ENCODE results near the gene DLG1. TPM values are rescaled to one million over a fixed set of nuclear protein-coding genes. Genes with fewer than 3 reads are reported as not detected.

DLG1 gene
- total RNA-seq, 1 experiment from 2014 or later: 27.1 TPM

GRCh38 chr3:197025736-197026480, 272.5 kb downstream of the DLG1 start:
- peak; percentile 51 for DNase-seq
- peaks cover 13% of the 10 kb centered on the region for H3K27me3 ChIP-seq (ENCODE audit: control insufficient read depth, insufficient read depth, low read length)
- H3K4me3 ChIP-seq (ENCODE audit: insufficient read depth, low read depth, low read length): no peak overlapping the region
- no peaks in the 10 kb centered on the region for H3K36me3 ChIP-seq (replicated peaks; ENCODE audit: control insufficient read depth, insufficient read depth, low read length)

GRCh38 chr3:197024881-197025735, 273.3 kb downstream of the DLG1 start:
- H3K36me3 ChIP-seq (replicated peaks; ENCODE audit: control insufficient read depth, insufficient read depth, low read length): no peaks in the 10 kb centered on the region
- peak; percentile 52 for DNase-seq
- H3K4me3 ChIP-seq (ENCODE audit: insufficient read depth, low read depth, low read length): no peak overlapping the region
- peaks cover 13% of the 10 kb centered on the region for H3K27me3 ChIP-seq (ENCODE audit: control insufficient read depth, insufficient read depth, low read length)

GRCh38 chr3:197023998-197024651, 274.3 kb downstream of the DLG1 start:
- Histone ChIP-seq H3K36me3 (replicated peaks; ENCODE audit: control insufficient read depth, insufficient read depth, low read length) (no peaks in the 10 kb centered on the region), H3K27me3 (ENCODE audit: control insufficient read depth, insufficient read depth, low read length) (peaks cover 10% of the 10 kb centered on the region), H3K4me3 (ENCODE audit: insufficient read depth, low read depth, low read length) (no peak overlapping the region)
- peak; percentile 69 for DNase-seq

GRCh38 chr3:197023241-197023997, 275.0 kb downstream of the DLG1 start:
- Histone ChIP-seq H3K4me3 (ENCODE audit: insufficient read depth, low read depth, low read length) (no peak overlapping the region), H3K36me3 (replicated peaks; ENCODE audit: control insufficient read depth, insufficient read depth, low read length) (no peaks in the 10 kb centered on the region), H3K27me3 (ENCODE audit: control insufficient read depth, insufficient read depth, low read length) (peaks cover 3% of the 10 kb centered on the region)
- peak; percentile 56 for DNase-seq

GRCh38 chr3:197022405-197023231, 275.8 kb downstream of the DLG1 start:
- Histone ChIP-seq H3K36me3 (replicated peaks; ENCODE audit: control insufficient read depth, insufficient read depth, low read length) (no peaks in the 10 kb centered on the region), H3K27me3 (ENCODE audit: control insufficient read depth, insufficient read depth, low read length) (no peaks in the 10 kb centered on the region), H3K4me3 (ENCODE audit: insufficient read depth, low read depth, low read length) (no peak overlapping the region)
- DNase-seq: peak; percentile 68

GRCh38 chr3:197021729-197022404, 276.5 kb downstream of the DLG1 start:
- DNase-seq: no peak
- no peaks in the 10 kb centered on the region for H3K36me3 ChIP-seq (replicated peaks; ENCODE audit: control insufficient read depth, insufficient read depth, low read length)
- no peaks in the 10 kb centered on the region for H3K27me3 ChIP-seq (ENCODE audit: control insufficient read depth, insufficient read depth, low read length)

GRCh38 chr3:197021231-197021630, 277.2 kb downstream of the DLG1 start:
- H3K4me3 ChIP-seq (ENCODE audit: insufficient read depth, low read depth, low read length): no peak overlapping the region
- H3K27me3 ChIP-seq (ENCODE audit: control insufficient read depth, insufficient read depth, low read length): no peaks in the 10 kb centered on the region
- H3K36me3 ChIP-seq (replicated peaks; ENCODE audit: control insufficient read depth, insufficient read depth, low read length): no peaks in the 10 kb centered on the region
- DNase-seq: peak; percentile 82

More at GRCh38 chr3:197021729-197022404, 276.5 kb downstream of the DLG1 start:
- no peak overlapping the region for H3K4me3 ChIP-seq (ENCODE audit: insufficient read depth, low read depth, low read length)

GRCh38 chr3:197019535-197019934, 278.9 kb downstream of the DLG1 start:
- Histone ChIP-seq H3K27me3 (ENCODE audit: control insufficient read depth, insufficient read depth, low read length) (no peaks in the 10 kb centered on the region), H3K4me3 (ENCODE audit: insufficient read depth, low read depth, low read length) (no peak overlapping the region), H3K36me3 (replicated peaks; ENCODE audit: control insufficient read depth, insufficient read depth, low read length) (no peaks in the 10 kb centered on the region)
- DNase-seq: peak; percentile 22

GRCh38 chr3:197019021-197019420, 279.4 kb downstream of the DLG1 start:
- DNase-seq: peak; percentile 33
- H3K36me3 ChIP-seq (replicated peaks; ENCODE audit: control insufficient read depth, insufficient read depth, low read length): no peaks in the 10 kb centered on the region
- no peaks in the 10 kb centered on the region for H3K27me3 ChIP-seq (ENCODE audit: control insufficient read depth, insufficient read depth, low read length)
- no peak overlapping the region for H3K4me3 ChIP-seq (ENCODE audit: insufficient read depth, low read depth, low read length)

GRCh38 chr3:197017003-197017402, 281.4 kb downstream of the DLG1 start:
- no peak overlapping the region for H3K4me3 ChIP-seq (ENCODE audit: insufficient read depth, low read depth, low read length)
- no peaks in the 10 kb centered on the region for H3K27me3 ChIP-seq (ENCODE audit: control insufficient read depth, insufficient read depth, low read length)
- H3K36me3 ChIP-seq (replicated peaks; ENCODE audit: control insufficient read depth, insufficient read depth, low read length): no peaks in the 10 kb centered on the region
- DNase-seq: peak; percentile 52

GRCh38 chr3:197015790-197016736, 282.3 kb downstream of the DLG1 start:
- DNase-seq: peak; percentile 49
- Histone ChIP-seq H3K36me3 (replicated peaks; ENCODE audit: control insufficient read depth, insufficient read depth, low read length) (no peaks in the 10 kb centered on the region), H3K27me3 (ENCODE audit: control insufficient read depth, insufficient read depth, low read length) (no peaks in the 10 kb centered on the region), H3K4me3 (ENCODE audit: insufficient read depth, low read depth, low read length) (no peak overlapping the region)

- Histone ChIP-seq H3K36me3 (replicated peaks; ENCODE audit: control insufficient read depth, insufficient read depth, low read length) (no peaks in the 10 kb centered on the region), H3K4me3 (ENCODE audit: insufficient read depth, low read depth, low read length) (no peak overlapping the region), H3K27me3 (ENCODE audit: control insufficient read depth, insufficient read depth, low read length) (no peaks in the 10 kb centered on the region)
- DNase-seq: no peak
Measured at GRCh38 chr3:197014942-197015575, 283.4 kb downstream of the DLG1 start.
